Inflammatory macrophage treated with lipopolysaccharide for 1 hour (primary cell): ENCODE measurements around the gene RNF113A.
"Not testable (repeated sequence)": the region's sequence is repeated elsewhere in the genome, so short reads cannot be mapped to it uniquely, and the experiment has no call there.

Experiments
- DNase-seq, 2 donors: peaks; one replicate each; pipeline ENCODE4 v3.0.0-alpha.2; 2020 to 2022

Gene RNF113A

DNA sequence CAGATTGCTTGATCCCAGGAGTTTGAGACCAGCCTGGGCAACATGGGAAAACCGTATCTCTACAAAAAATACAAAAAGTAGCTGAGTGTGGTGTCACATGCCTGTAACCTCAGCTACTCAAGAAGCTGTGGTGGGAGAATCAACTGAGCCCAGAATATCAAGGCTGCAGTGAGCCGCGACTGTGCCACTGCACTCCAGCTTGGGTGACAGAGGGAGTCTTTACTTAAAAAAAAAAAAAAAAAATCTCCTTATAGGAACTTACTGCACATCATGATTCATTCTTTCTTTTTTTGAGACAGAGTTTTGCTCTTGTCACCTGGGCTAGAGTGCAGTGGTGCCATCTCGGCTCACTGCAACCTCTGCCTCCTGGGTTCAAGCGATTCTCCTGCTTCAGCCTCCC is 43.1 kb downstream of the RNF113A start:
- no peak for DNase-seq

DNA sequence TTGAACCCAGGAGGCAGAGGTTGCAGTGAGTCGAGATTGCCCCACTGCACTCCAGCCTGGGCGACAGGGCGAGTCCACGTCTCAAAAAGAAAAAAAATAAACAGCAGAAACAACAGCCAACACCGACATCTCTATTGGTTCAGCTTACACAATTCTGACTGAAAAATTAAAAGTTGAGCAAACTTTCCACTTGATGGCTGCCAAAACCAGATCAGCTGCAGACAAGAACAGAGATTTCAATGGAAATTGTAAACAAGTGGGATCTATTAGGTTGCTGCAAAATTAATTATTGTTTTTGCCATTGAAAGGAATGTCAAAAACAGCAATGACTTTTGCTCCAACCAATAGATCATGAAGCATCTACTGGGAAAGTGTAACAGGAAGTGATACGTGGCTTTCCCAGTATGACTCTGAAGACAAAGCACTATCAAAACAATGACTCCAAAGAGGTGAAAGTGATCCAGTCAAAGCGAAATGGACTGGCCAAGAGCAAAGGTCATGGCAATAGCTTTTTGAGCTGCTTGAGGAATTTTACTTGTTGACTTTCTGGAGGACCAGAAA is 45.1 kb downstream of the RNF113A start:
- DNase-seq, result no peak

- DNase-seq, result not testable (repeated sequence)
Measured at GRCh38 chrX:119824221-119824620, 47.3 kb downstream of the RNF113A start.

DNA sequence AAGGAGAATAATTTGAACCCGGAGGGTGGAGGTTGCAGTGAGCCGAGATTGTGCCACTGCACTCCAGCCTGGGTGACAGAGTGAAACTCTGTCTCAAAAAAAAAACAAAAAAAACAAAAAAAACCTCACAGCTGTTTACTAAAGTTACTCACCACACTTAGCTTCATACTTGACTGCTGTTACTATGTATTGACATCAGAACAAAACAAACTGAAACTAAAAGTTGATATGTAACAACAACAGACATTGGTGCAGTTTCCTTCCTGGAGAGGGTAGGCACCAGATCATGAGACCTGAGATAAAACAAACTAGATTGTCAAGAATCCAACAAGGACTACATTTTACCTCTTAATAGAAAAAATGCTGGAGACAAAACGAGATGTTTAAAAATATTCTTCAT is 49.8 kb downstream of the RNF113A start:
- DNase-seq, result peak in 1 of 2 donors; percentile 24
